Measurements from ENCODE around the gene DEPDC7. TPM values are rescaled to one million over a fixed set of nuclear protein-coding genes. Genes with fewer than 3 reads are reported as not detected.

DEPDC7 gene
- total and polyA plus RNA-seq, 2 of the 13 experiments (the other 11 are each of a cell fraction or from before 2014, with no cell fraction given) = 17.3 to 33.3 TPM

DNA sequence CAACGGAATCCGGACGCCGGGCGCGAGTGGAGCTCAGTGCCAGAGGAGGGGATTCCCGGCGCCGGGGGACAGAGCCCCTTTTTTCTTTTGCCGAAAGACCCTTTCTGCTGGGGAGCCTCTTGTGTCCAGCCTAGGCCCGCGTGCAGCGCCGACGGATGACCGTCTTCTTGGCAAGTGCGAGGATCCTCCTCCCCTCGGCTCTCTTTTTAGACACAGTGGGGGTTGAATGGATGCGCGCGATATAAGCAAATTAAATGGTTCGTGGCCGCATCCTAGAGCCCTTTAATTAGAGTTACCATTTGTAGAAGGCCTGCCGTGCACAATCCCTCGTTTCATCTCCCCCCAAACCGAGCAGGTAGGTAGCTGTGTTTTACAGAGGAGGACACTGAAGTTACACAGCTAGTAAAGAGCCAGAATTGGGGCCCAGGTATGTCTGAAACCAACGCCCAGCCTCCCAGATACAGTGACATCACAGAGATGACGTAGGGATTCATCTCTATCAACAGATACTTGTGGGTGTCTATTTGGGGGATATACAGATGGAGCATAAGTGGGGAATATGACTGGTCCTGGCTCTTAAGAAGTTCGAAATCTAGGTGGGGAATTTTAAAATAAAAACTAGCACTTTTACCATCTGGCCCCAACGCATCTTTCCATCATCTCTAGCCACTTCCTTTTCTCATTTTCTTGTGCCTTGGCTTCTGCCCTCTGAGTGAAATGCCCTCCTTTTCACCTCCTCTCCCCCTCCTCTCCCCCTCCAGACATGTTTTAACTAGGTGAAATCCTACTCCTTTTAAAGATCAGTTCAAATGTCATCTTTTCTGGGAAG is 24.6 kb downstream of the DEPDC7 start (continued):
- TF ChIP-seq, protein P1, sequence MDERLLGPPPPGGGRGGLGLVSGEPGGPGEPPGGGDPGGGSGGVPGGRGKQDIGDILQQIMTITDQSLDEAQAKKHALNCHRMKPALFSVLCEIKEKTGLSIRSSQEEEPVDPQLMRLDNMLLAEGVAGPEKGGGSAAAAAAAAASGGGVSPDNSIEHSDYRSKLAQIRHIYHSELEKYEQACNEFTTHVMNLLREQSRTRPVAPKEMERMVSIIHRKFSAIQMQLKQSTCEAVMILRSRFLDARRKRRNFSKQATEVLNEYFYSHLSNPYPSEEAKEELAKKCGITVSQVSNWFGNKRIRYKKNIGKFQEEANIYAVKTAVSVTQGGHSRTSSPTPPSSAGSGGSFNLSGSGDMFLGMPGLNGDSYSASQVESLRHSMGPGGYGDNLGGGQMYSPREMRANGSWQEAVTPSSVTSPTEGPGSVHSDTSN (CRISPR knock-in tag; IDR thresholded peaks at IDR 0.05) = no peak
- TF ChIP-seq ZNF878 (CRISPR knock-in tag; IDR thresholded peaks at IDR 0.05) = no peak
- no peak for TF ChIP-seq ATF3 (CRISPR knock-in tag; IDR thresholded peaks at IDR 0.05)
- TF ChIP-seq LBX2 (CRISPR knock-in tag; IDR thresholded peaks at IDR 0.05; ENCODE audit: borderline replicate concordance) = no peak
- TF ChIP-seq ZNF160 (CRISPR knock-in tag; IDR thresholded peaks at IDR 0.05) = no peak
- TF ChIP-seq, protein P2, sequence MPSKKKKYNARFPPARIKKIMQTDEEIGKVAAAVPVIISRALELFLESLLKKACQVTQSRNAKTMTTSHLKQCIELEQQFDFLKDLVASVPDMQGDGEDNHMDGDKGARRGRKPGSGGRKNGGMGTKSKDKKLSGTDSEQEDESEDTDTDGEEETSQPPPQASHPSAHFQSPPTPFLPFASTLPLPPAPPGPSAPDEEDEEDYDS (CRISPR knock-in tag; IDR thresholded peaks at IDR 0.05) = no peak; the same call in 1 of the 2 replicates
- TF ChIP-seq, protein P3, sequence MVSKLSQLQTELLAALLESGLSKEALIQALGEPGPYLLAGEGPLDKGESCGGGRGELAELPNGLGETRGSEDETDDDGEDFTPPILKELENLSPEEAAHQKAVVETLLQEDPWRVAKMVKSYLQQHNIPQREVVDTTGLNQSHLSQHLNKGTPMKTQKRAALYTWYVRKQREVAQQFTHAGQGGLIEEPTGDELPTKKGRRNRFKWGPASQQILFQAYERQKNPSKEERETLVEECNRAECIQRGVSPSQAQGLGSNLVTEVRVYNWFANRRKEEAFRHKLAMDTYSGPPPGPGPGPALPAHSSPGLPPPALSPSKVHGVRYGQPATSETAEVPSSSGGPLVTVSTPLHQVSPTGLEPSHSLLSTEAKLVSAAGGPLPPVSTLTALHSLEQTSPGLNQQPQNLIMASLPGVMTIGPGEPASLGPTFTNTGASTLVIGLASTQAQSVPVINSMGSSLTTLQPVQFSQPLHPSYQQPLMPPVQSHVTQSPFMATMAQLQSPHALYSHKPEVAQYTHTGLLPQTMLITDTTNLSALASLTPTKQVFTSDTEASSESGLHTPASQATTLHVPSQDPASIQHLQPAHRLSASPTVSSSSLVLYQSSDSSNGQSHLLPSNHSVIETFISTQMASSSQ (IDR thresholded peaks at IDR 0.05; ENCODE audit: low read depth) = no peak
- TF ChIP-seq, protein P3 (CRISPR knock-in tag; IDR thresholded peaks at IDR 0.05; ENCODE audit: borderline replicate concordance) = no peak
- no peak for TF ChIP-seq CENPX (CRISPR knock-in tag; IDR thresholded peaks at IDR 0.05)
- TF ChIP-seq ZNF614 (CRISPR knock-in tag; IDR thresholded peaks at IDR 0.05; ENCODE audit: borderline replicate concordance) = no peak
- no peak for TF ChIP-seq ZNF788 (CRISPR knock-in tag; IDR thresholded peaks at IDR 0.05; ENCODE audit: borderline replicate concordance)
- no peak for TF ChIP-seq KDM2A (CRISPR knock-in tag; IDR thresholded peaks at IDR 0.05; ENCODE audit: borderline replicate concordance, low read depth)
- no peak for TF ChIP-seq LRRFIP1 (CRISPR knock-in tag; conservative IDR thresholded peaks at IDR 0.05)
- TF ChIP-seq, protein P4, sequence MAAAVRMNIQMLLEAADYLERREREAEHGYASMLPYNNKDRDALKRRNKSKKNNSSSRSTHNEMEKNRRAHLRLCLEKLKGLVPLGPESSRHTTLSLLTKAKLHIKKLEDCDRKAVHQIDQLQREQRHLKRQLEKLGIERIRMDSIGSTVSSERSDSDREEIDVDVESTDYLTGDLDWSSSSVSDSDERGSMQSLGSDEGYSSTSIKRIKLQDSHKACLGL (CRISPR knock-in tag; IDR thresholded peaks at IDR 0.05) = no peak
- no peak for TF ChIP-seq TFE3 (CRISPR knock-in tag; IDR thresholded peaks at IDR 0.05)
- 0 out of 2 replicates have a peak, but pooled peaks have one; percentile 14 for TF ChIP-seq NRL (CRISPR knock-in tag; IDR thresholded peaks at IDR 0.05; ENCODE audit: borderline replicate concordance)
- TF ChIP-seq ZSCAN22 (CRISPR knock-in tag; IDR thresholded peaks at IDR 0.05) = no peak
